ENCODE results near the gene NTM. TPM values are rescaled to one million over a fixed set of nuclear protein-coding genes. Genes with fewer than 3 reads are reported as not detected.

NTM gene
- total RNA-seq, 2 donors from 2014 or later, result 1.7 to 3.6 TPM

GRCh38 chr11:131822506-131822905 lies 452.1 kb downstream of the NTM start:
- no peak overlapping the region for H3K4me3 ChIP-seq (ENCODE audit: low read length)
- no peak overlapping the region for H3K27ac ChIP-seq (ENCODE audit: low read depth, low read length)
- no peak overlapping the region for H3K27ac Mint-ChIP-seq
- no peaks in the 10 kb centered on the region for H3K27me3 Mint-ChIP-seq (ENCODE audit: insufficient read depth)
- no peak for DNase-seq
- H3K9me3 Mint-ChIP-seq, result no peaks in the 10 kb centered on the region
- no peaks in the 10 kb centered on the region for H3K9me3 ChIP-seq (ENCODE audit: control insufficient read depth, low read length)
- H3K36me3 ChIP-seq (ENCODE audit: control insufficient read depth, insufficient read depth, low read length), result no peaks in the 10 kb centered on the region
- no peak for TF ChIP-seq CTCF (conservative IDR thresholded peaks at IDR 0.05)
- H3K4me3 Mint-ChIP-seq, result no peak overlapping the region
- peaks cover 8% of the 10 kb centered on the region for H3K4me1 ChIP-seq (ENCODE audit: control insufficient read depth, insufficient read depth, low read length)
- H3K36me3 Mint-ChIP-seq (ENCODE audit: low read depth), result no peaks in the 10 kb centered on the region
- peaks cover 22% of the 10 kb centered on the region for H3K4me1 Mint-ChIP-seq
- 58 to 71% methylated on average over 4 to 6 of the region's 6 CpGs for WGBS, 2 experiments (ENCODE audit: insufficient coverage in 1 of 2, insufficient read length in 1 of 2)
- H3K9ac ChIP-seq (ENCODE audit: extremely low read depth, low read length, poor library complexity, severe bottlenecking), result no peak overlapping the region
- no peaks in the 10 kb centered on the region for H3K27me3 ChIP-seq (ENCODE audit: control insufficient read depth, insufficient read depth, low read length, poor library complexity, severe bottlenecking)

GRCh38 chr11:131823772-131824171 lies 453.4 kb downstream of the NTM start:
- Histone ChIP-seq H3K27me3 (ENCODE audit: control insufficient read depth, insufficient read depth, low read length, poor library complexity, severe bottlenecking) (no peaks in the 10 kb centered on the region), H3K4me1 (ENCODE audit: control insufficient read depth, insufficient read depth, low read length) (peaks cover 8% of the 10 kb centered on the region), H3K9me3 (ENCODE audit: control insufficient read depth, low read length) (no peaks in the 10 kb centered on the region), H3K27ac (ENCODE audit: low read depth, low read length) (no peak overlapping the region), H3K4me3 (ENCODE audit: low read length) (no peak overlapping the region), H3K36me3 (ENCODE audit: control insufficient read depth, insufficient read depth, low read length) (no peaks in the 10 kb centered on the region), H3K9ac (ENCODE audit: extremely low read depth, low read length, poor library complexity, severe bottlenecking) (no peak overlapping the region)
- WGBS, 2 experiments (ENCODE audit: insufficient coverage in 1 of 2, insufficient read length in 1 of 2), result 96 to 100% methylated on average over 1 to 2 of the region's 2 CpGs
- Mint-ChIP-seq H3K4me3 (no peak overlapping the region), H3K9me3 (no peaks in the 10 kb centered on the region), H3K27me3 (ENCODE audit: insufficient read depth) (no peaks in the 10 kb centered on the region), H3K4me1 (peaks cover 22% of the 10 kb centered on the region), H3K36me3 (ENCODE audit: low read depth) (no peaks in the 10 kb centered on the region), H3K27ac (no peak overlapping the region)
- DNase-seq, result no peak
- no peak for TF ChIP-seq CTCF (conservative IDR thresholded peaks at IDR 0.05)

- H3K27me3 ChIP-seq (ENCODE audit: control insufficient read depth, insufficient read depth, low read length, poor library complexity, severe bottlenecking), result no peaks in the 10 kb centered on the region
- Mint-ChIP-seq H3K27ac (no peak overlapping the region), H3K4me3 (no peak overlapping the region), H3K9me3 (no peaks in the 10 kb centered on the region), H3K4me1 (peaks cover 22% of the 10 kb centered on the region), H3K27me3 (ENCODE audit: insufficient read depth) (no peaks in the 10 kb centered on the region), H3K36me3 (ENCODE audit: low read depth) (no peaks in the 10 kb centered on the region)
- H3K9ac ChIP-seq (ENCODE audit: extremely low read depth, low read length, poor library complexity, severe bottlenecking), result no peak overlapping the region
- H3K4me1 ChIP-seq (ENCODE audit: control insufficient read depth, insufficient read depth, low read length), result peaks cover 8% of the 10 kb centered on the region
- no peak overlapping the region for H3K4me3 ChIP-seq (ENCODE audit: low read length)
- TF ChIP-seq CTCF (conservative IDR thresholded peaks at IDR 0.05), result no peak
- DNase-seq, result no peak
- no peaks in the 10 kb centered on the region for H3K36me3 ChIP-seq (ENCODE audit: control insufficient read depth, insufficient read depth, low read length)
- no peaks in the 10 kb centered on the region for H3K9me3 ChIP-seq (ENCODE audit: control insufficient read depth, low read length)
- no peak overlapping the region for H3K27ac ChIP-seq (ENCODE audit: low read depth, low read length)
- 90 to 100% methylated on average over 2 to 3 of the region's 3 CpGs for WGBS, 2 experiments (ENCODE audit: insufficient coverage in 1 of 2, insufficient read length in 1 of 2)
Observed at GRCh38 chr11:131824771-131825170, 454.4 kb downstream of the NTM start.
